Measurements from ENCODE around the gene AQP6. TPM values are rescaled to one million over a fixed set of nuclear protein-coding genes. Genes with fewer than 3 reads are reported as not detected.

The AQP6 gene
- polyA plus RNA-seq, 1 of the 3 experiments (the other 2 are of a cell fraction): 0.10 TPM

Other genes starting within 250 kb of the AQP6 start
- 290 and 360 TPM in 2 replicates for gene TMBIM6, start 231.4 kb upstream of the AQP6 start, polyA plus RNA-seq (2012; rRNA removed)
- 8.7 and 8.9 TPM in 2 replicates for gene NCKAP5L, start 144.5 kb upstream of the AQP6 start, polyA plus RNA-seq (2012; rRNA removed)
- 2.3 and 3.8 TPM in 2 replicates for gene BCDIN3D, start 129.8 kb upstream of the AQP6 start, polyA plus RNA-seq (2012; rRNA removed)
- 6.3 and 11.3 TPM in 2 replicates for gene FAIM2, start 69.0 kb upstream of the AQP6 start, polyA plus RNA-seq (2012; rRNA removed)
- gene AQP2, start 22.2 kb upstream of the AQP6 start, polyA plus RNA-seq (2012; rRNA removed): not detected in 2 replicates
- gene AQP5, start 11.1 kb upstream of the AQP6 start, polyA plus RNA-seq (2012; rRNA removed): 0.08 and 0.10 TPM in 2 replicates
- gene RACGAP1, start 52.5 kb downstream of the AQP6 start, polyA plus RNA-seq (2012; rRNA removed): 21.5 and 23.4 TPM in 2 replicates
- 24.3 and 28.4 TPM in 2 replicates for gene ASIC1, start 84.6 kb downstream of the AQP6 start, polyA plus RNA-seq (2012; rRNA removed)
- gene SMARCD1, start 112.4 kb downstream of the AQP6 start, polyA plus RNA-seq (2012; rRNA removed): 58.5 and 77.2 TPM in 2 replicates
- 0.07 and 0.26 TPM in 2 replicates for gene GPD1, start 131.1 kb downstream of the AQP6 start, polyA plus RNA-seq (2012; rRNA removed)
- gene COX14, start 139.3 kb downstream of the AQP6 start, polyA plus RNA-seq (2012; rRNA removed): 204 and 218 TPM in 2 replicates
- 56.9 and 68.3 TPM in 2 replicates for gene CERS5, start 194.4 kb downstream of the AQP6 start, polyA plus RNA-seq (2012; rRNA removed)

Data from SK-N-SH (cell line).